GM18526 (cell line): ENCODE results near the gene CATSPER1.

ENCODE experiments used
- POLR2A ChIP-seq: IDR thresholded peaks from 3 replicates; pipeline ENCODE4 v1.6.1; 2011; ENCODE audit not compliant: insufficient read length; ENCODE audit errors: extremely low read depth

Gene CATSPER1

DNA sequence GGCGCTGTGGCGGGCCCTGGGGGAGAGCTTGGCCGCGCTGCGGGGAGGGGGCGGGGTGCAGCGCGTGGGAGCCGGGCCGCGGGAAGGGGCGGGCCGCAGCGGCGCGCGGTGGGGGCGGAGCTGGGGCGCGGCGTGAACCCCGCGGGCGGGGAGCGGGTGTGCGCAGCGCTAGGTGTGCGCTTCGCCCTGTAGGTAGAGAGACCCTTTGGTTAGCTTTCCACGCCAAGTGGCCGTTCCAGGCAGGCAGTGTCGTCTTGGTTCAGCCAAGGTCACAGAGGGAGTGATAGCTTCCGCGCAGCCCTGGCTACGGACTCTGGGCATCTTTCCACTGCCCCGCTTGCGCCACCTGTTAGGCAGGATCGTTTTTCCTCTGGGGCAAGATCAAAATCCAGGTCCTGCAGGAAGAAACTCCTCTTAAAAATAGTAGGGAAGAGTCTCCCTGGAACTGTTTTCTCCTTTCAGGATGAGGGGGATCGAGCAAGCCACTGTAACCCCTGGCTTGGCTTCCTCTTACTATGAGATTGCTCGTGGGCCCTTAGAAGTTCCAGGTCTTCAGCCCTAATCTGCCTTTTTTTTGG lies 23.5 kb downstream of the CATSPER1 start:
- no peak for TF ChIP-seq POLR2A

DNA sequence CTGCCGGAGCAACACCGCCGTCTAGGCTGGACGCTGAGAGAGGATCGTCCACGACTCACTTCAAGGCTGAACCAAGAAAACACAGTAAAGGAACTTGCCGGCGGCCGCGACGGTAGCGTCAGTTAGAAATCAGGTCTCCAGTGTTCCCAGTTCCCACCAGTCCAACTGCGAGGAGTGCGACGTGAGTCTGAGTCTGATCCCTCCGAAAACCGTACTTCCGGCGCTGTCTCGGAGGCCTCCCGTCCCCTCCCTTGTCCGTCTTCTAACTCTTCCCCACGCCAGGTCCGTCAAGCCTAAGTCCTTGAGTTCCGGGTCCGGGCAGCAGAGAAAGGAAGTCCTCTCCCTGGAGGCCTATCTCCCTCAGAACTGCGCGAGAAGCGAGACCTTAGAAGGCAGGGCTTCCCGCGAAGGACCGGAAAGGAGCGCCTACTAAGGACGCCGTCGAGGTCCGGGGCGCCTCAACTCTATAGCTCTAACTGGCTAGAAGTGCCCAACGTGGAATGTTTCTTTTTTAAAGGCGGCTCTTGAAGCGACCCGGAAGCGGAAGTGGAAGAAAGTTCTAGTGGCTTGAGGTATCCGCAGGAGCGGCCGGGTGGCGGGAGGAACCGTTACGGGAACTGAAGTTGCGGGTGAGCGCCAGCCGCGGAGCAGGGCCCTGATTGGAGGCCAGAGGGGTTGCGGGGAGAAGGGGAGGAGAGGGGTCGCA lies 24.2 kb downstream of the CATSPER1 start, which contains the start of the genes BANF1 and EIF1AD:
BANF1 (plus strand) TSS at position 562 of the 706 bp plus-strand sequence. CDS start 748 bp downstream, outside the sequence.
EIF1AD (minus strand) TSS at position 216 of the 706 bp plus-strand sequence. CDS start 1,768 bp downstream, outside the sequence.
- peak; percentile 84 for TF ChIP-seq POLR2A

DNA sequence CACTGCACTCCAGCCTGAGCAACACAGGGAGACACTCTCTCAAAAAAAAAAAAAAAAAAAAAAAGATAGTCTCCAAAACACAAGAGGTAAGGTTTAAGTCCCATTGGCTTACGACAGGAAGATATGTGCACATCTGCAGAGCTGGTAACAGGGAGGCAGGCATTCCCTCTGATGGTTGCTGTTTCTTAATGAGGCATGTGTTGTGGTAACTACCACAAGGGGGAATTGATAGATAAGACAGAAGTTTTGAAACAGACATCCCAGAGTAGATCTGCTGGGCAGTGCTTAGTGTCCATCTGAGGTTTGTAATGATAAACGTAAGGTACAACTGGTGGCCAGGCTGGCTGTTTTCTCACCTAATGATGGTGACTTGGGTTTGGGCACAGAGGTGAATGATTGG lies 29.0 kb downstream of the CATSPER1 start:
- TF ChIP-seq POLR2A, result no peak

DNA sequence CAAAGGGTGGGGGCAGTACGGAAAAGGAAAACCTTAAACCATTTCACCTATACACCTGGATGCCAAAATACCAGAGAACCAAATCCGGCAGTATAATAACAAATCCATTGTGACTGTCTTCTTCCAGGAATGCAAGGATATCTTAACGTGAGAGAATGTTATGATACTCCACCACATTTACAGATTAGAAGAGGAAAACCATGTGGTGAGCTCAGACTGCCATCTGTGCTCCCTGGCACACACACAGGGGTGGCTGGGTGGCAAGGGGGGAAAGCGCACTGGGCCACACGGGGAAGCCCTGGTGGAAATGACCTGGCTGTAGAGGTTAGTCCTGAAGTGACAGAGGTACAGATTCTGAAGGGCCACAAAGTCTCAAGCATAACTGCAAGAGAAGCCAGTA lies 34.2 kb downstream of the CATSPER1 start:
- no peak for TF ChIP-seq POLR2A

DNA sequence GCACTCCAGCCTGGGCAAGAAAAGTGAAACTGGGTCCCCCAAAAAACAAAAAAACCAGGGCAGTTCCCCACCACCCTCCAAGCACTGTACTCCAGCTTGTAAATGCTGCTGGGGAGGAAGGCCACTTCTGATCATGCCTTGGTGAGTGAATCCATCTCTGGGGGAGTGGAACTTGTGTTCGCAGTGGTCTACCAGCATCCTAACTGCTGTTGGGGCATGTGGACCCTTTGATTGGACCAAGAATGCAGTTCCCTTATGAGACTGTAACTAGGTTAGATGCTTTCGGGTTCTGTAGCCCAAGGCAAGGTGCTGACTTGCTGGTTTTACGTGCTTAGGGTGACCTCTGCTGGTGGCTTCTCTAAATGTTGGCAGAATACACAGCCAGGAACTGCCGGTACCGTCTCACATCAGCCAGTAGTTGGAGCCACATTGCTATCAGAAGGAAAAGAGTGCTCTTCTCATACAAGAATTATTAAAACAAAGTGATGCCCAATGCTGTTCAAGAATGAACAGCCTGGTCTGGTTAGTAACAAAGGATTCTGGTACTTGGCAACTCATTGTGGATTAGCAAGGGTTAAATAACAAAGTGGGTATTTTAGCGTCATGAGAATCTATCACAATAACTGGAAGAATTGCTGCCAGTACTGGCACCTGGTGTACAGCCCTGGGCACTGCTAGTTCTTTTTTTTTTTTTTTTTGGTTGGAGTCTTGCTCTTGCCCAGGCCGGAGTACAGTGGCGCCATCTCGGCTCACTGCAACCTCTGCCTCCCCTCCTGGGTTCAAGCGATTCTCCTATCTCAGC lies 37.3 kb downstream of the CATSPER1 start:
- no peak for TF ChIP-seq POLR2A

- TF ChIP-seq POLR2A, result no peak
Measured at GRCh38 chr11:65987336-65987735, 38.9 kb downstream of the CATSPER1 start.

DNA sequence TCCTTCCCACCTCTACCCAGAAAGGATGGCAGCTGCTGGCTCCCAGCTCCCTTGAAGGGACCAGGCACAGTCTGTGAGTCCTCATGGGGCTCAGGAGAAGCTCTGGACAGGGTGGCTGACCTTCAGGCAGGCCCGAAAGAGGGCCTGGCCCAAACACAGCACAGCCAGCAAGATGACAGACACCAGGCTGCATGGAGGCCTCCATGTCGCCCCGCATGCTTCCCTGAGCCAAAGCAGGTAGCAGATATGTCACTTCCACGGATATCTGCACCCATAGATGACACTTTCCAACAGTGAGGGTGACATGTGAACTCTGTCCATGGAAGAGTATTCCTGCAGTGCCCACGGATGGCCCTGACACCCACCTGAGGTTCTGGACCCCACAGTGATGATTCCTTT lies 42.7 kb downstream of the CATSPER1 start:
- no peak for TF ChIP-seq POLR2A

GRCh38 chr11:65982824-65983588 lies 43.3 kb downstream of the CATSPER1 start:
- TF ChIP-seq POLR2A, result no peak

- TF ChIP-seq POLR2A, result no peak
Measured at GRCh38 chr11:65981972-65982823, 44.1 kb downstream of the CATSPER1 start.

- no peak for TF ChIP-seq POLR2A
Measured at GRCh38 chr11:65981101-65981740, 45.1 kb downstream of the CATSPER1 start.

GRCh38 chr11:65979261-65979759 lies 47.0 kb downstream of the CATSPER1 start:
- no peak for TF ChIP-seq POLR2A

DNA sequence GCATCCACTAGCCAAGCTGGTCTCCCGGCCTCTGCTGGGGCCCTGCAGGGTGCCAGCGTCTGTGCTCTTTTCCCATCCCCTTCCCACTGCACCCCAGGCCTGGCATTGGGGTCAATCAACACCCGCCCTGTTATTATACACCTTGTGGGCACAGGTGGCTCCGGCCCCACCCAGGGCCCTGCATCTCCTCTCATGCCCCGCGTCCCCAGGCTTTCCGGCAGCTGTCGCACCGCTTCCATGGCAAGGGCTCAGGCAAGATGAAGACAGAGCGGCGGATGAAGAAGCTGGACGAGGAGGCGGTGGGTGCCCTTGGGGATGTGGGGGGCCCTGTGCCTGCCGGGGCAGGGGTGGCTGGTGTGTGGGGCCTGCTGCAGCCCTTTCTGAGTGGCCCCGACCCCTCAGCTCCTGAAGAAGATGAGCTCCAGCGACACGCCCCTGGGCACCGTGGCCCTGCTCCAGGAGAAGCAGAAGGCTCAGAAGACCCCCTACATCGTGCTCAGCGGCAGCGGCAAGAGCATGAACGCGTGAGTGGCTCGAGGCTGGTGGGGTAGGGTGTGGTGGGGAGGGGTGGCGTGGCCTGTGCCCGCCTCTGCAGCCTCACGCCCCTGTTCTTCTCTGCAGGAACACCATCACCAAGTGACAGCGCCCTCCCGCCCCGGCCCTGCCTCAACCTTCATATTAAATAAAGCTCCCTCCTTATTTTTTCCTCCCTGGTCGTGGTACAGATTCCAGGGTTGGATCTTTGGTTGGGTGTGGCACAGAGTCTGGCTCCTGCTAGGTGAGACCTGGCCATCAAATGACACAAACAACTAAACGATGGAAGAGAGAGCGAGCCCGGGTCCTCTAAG lies 47.7 kb downstream of the CATSPER1 start:
- TF ChIP-seq POLR2A, result no peak

GRCh38 chr11:65977621-65978390 lies 48.5 kb downstream of the CATSPER1 start:
- no peak for TF ChIP-seq POLR2A
